Endothelial cell (in vitro differentiated cells): ENCODE data around the gene SCN2B. TPM values are rescaled to one million over a fixed set of nuclear protein-coding genes. Genes with fewer than 3 reads are reported as not detected.

Source experiments
- DNase-seq: peaks from one replicate; pipeline ENCODE4 v3.0.0; 2021; ENCODE audit warnings: low spot score
- H3K27ac Mint-ChIP-seq: one replicate; pipeline ENCODE4 v1.8.0; 2021; ENCODE audit warnings: mixed read lengths, inconsistent platforms; ENCODE audit not compliant: unreplicated experiment
- H3K27me3 Mint-ChIP-seq: one replicate; pipeline ENCODE4 v1.8.0; 2021; ENCODE audit warnings: mild to moderate bottlenecking, moderate library complexity, mixed read lengths, inconsistent platforms; ENCODE audit not compliant: unreplicated experiment
- H3K36me3 Mint-ChIP-seq: one replicate; pipeline ENCODE4 v1.8.0; 2021; ENCODE audit warnings: mild to moderate bottlenecking, low read depth, mixed read lengths, inconsistent platforms; ENCODE audit not compliant: unreplicated experiment
- H3K4me1 Mint-ChIP-seq: one replicate; pipeline ENCODE4 v1.8.0; 2021; ENCODE audit warnings: mild to moderate bottlenecking, mixed read lengths, inconsistent platforms; ENCODE audit not compliant: unreplicated experiment
- H3K4me3 Mint-ChIP-seq: one replicate; pipeline ENCODE4 v1.8.0; 2021; ENCODE audit warnings: mild to moderate bottlenecking, mixed read lengths, inconsistent platforms; ENCODE audit not compliant: unreplicated experiment
- H3K9me3 Mint-ChIP-seq: one replicate; pipeline ENCODE4 v1.8.0; 2021; ENCODE audit warnings: mixed read lengths, inconsistent platforms; ENCODE audit not compliant: unreplicated experiment
- total RNA-seq: library from RNA; stranded (reverse); fragmentation: NEBNext Ultra II Directional; extraction: Animal tissue kit (Norgen Biotek cat#: 25700); gene quantifications from one replicate; pipeline ENCODE4 v1.2.1, GENCODE V29; 2021; ENCODE audit not compliant: unreplicated experiment
- TF ChIP-seq, protein P1 (sequence below): fragments of 200-600 bp; sonication (generic); IDR thresholded peaks from one replicate; pipeline ENCODE4 v1.5.0; 2021; ENCODE audit warnings: antibody characterized with exemption; ENCODE audit not compliant: unreplicated experiment

SCN2B gene
- total RNA-seq, 1 donor from 2014 or later, result not detected

DNA sequence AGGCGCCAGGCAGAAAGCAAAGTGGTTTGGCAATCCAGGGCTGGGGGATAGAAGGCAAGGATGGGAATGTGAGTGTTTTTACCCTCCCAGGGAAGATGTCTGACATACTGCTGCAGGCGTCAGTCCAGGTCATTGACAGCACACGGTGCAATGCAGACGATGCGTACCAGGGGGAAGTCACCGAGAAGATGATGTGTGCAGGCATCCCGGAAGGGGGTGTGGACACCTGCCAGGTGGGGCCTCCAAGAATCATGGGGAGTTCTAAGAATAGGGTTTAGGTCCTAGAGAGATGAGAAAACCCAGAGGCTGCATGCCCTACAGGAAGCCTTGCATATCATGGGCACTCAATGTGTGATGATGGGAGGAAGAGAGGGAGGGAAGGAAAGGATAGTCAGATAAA lies 61.4 kb downstream of the SCN2B start:
- no peak for DNase-seq
- H3K27me3 Mint-ChIP-seq, result peaks cover 11% of the 10 kb centered on the region
- H3K9me3 Mint-ChIP-seq, result no peaks in the 10 kb centered on the region
- TF ChIP-seq, protein P1, sequence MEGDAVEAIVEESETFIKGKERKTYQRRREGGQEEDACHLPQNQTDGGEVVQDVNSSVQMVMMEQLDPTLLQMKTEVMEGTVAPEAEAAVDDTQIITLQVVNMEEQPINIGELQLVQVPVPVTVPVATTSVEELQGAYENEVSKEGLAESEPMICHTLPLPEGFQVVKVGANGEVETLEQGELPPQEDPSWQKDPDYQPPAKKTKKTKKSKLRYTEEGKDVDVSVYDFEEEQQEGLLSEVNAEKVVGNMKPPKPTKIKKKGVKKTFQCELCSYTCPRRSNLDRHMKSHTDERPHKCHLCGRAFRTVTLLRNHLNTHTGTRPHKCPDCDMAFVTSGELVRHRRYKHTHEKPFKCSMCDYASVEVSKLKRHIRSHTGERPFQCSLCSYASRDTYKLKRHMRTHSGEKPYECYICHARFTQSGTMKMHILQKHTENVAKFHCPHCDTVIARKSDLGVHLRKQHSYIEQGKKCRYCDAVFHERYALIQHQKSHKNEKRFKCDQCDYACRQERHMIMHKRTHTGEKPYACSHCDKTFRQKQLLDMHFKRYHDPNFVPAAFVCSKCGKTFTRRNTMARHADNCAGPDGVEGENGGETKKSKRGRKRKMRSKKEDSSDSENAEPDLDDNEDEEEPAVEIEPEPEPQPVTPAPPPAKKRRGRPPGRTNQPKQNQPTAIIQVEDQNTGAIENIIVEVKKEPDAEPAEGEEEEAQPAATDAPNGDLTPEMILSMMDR, result no peak
- H3K4me1 Mint-ChIP-seq, result peaks cover 3% of the 10 kb centered on the region
- no peak overlapping the region for H3K27ac Mint-ChIP-seq
- no peak overlapping the region for H3K4me3 Mint-ChIP-seq
- H3K36me3 Mint-ChIP-seq, result no peaks in the 10 kb centered on the region

DNA sequence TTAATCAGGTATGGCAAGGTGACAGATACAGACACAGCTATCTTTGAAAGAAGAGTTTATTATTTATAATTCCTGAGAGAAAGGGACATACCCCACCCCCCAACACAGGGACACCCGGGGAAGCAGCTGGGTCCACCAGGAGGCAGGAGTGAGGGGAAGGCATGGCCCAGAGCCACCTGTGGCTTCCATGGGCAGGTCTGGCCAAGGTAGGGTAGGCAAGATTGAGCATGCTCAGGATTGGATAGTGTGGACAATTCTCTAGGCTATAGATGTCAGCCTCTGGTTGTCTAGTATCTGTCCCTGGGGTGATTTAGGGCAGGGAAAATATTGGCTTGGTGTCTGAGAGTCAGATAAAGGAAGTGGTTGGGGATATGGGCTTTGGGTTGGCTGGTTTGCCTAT lies 62.2 kb downstream of the SCN2B start:
- H3K9me3 Mint-ChIP-seq, result no peaks in the 10 kb centered on the region
- no peaks in the 10 kb centered on the region for H3K36me3 Mint-ChIP-seq
- no peak for DNase-seq
- H3K4me1 Mint-ChIP-seq, result peaks cover 3% of the 10 kb centered on the region
- TF ChIP-seq, protein P1, result no peak
- peaks cover 11% of the 10 kb centered on the region for H3K27me3 Mint-ChIP-seq
- H3K27ac Mint-ChIP-seq, result no peak overlapping the region
- H3K4me3 Mint-ChIP-seq, result no peak overlapping the region

DNA sequence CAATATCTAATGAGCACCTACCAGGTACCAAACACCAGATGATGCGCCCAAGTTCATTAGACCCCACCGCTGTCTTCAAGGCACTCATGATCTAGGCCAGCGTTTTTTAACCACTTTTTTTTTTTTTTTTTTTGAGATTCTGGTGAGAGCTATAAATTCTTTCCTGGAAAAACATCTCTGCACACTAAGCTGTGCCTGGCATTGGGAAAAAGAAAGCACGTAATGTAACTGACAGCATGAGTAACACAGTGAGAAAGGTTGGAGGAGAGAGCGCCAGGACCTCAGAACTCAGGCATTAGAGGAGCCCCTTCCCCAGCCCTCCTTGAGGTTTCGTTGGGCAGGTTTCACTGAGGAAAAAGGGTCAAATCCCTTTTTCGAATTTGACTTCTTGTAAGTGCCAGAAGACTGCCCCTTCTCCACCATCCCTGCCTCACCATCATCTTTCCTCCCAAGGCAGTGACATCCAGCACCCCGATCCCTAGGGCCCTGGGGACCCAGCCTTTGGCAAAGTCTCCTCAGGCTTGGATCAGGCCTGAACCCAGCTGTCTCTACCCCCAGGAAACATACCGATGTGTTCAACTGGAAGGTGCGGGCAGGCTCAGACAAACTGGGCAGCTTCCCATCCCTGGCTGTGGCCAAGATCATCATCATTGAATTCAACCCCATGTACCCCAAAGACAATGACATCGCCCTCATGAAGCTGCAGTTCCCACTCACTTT lies 63.6 kb downstream of the SCN2B start:
- H3K4me3 Mint-ChIP-seq, result no peak overlapping the region
- no peaks in the 10 kb centered on the region for H3K9me3 Mint-ChIP-seq
- no peaks in the 10 kb centered on the region for H3K36me3 Mint-ChIP-seq
- DNase-seq, result no peak
- peaks cover 11% of the 10 kb centered on the region for H3K27me3 Mint-ChIP-seq
- no peak overlapping the region for H3K27ac Mint-ChIP-seq
- no peaks in the 10 kb centered on the region for H3K4me1 Mint-ChIP-seq
- TF ChIP-seq, protein P1, result no peak

Other genes with a start within 250 kb of the SCN2B start
- 1.8 TPM for gene TMPRSS13, start 247.2 kb downstream of the SCN2B start, total RNA-seq
- 0.82 TPM for gene IL10RA, start 190.2 kb downstream of the SCN2B start, total RNA-seq
- gene TMPRSS4, start 99.6 kb downstream of the SCN2B start, total RNA-seq, result not detected
- not detected for gene SMIM35, start 89.7 kb downstream of the SCN2B start, total RNA-seq
- gene SCN4B, start 23.8 kb downstream of the SCN2B start, total RNA-seq, result 3.1 TPM
- gene JAML, start 48.4 kb upstream of the SCN2B start, total RNA-seq, result 0.31 TPM
- gene MPZL3, start 75.7 kb upstream of the SCN2B start, total RNA-seq, result 10.7 TPM
- gene MPZL2, start 87.7 kb upstream of the SCN2B start, total RNA-seq, result 1.0 TPM
- not detected for gene CD3E, start 128.1 kb upstream of the SCN2B start, total RNA-seq
- not detected for gene CD3D, start 166.1 kb upstream of the SCN2B start, total RNA-seq
- not detected for gene CD3G, start 167.7 kb upstream of the SCN2B start, total RNA-seq
- 32.0 TPM for gene UBE4A, start 183.0 kb upstream of the SCN2B start, total RNA-seq
- gene ATP5MG, start 225.0 kb upstream of the SCN2B start, total RNA-seq, result 280 TPM